WI38 (cell line): Measurements from ENCODE around the gene GPBAR1.

ENCODE experiments used
- H3K4me3 ChIP-seq: 2 replicates; pipeline ENCODE4 v1.5.1; 2011; ENCODE audit warnings: low read depth, mild to moderate bottlenecking, control low read depth, low read length
- TF ChIP-seq, protein P1 (sequence below): IDR thresholded peaks from 2 replicates; pipeline ENCODE4 v1.5.1; 2012; ENCODE audit warnings: low read depth, mild to moderate bottlenecking, control low read depth, low read length

The GPBAR1 gene

DNA sequence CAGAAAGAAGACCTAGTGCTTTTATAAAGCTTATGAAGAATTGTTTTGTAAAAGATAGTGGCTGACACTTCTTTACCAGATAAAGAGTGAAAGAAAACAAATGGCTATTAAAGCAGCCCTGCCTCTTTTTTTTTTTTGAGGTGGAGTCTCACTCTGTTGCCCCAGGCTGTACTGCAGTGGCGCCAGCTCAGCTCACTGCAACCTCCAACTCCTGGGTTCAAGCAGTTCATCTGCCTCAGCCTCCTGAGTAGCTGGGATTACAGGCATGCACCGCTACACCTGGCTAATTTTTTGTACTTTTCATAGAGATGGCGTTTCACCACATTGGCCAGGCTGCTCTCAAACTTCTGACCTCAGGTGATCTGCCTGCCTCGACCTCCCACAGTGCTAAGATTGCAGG lies 31.0 kb upstream of the GPBAR1 start:
- TF ChIP-seq, protein P1, sequence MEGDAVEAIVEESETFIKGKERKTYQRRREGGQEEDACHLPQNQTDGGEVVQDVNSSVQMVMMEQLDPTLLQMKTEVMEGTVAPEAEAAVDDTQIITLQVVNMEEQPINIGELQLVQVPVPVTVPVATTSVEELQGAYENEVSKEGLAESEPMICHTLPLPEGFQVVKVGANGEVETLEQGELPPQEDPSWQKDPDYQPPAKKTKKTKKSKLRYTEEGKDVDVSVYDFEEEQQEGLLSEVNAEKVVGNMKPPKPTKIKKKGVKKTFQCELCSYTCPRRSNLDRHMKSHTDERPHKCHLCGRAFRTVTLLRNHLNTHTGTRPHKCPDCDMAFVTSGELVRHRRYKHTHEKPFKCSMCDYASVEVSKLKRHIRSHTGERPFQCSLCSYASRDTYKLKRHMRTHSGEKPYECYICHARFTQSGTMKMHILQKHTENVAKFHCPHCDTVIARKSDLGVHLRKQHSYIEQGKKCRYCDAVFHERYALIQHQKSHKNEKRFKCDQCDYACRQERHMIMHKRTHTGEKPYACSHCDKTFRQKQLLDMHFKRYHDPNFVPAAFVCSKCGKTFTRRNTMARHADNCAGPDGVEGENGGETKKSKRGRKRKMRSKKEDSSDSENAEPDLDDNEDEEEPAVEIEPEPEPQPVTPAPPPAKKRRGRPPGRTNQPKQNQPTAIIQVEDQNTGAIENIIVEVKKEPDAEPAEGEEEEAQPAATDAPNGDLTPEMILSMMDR: no peak
- no peak overlapping the region for H3K4me3 ChIP-seq

DNA sequence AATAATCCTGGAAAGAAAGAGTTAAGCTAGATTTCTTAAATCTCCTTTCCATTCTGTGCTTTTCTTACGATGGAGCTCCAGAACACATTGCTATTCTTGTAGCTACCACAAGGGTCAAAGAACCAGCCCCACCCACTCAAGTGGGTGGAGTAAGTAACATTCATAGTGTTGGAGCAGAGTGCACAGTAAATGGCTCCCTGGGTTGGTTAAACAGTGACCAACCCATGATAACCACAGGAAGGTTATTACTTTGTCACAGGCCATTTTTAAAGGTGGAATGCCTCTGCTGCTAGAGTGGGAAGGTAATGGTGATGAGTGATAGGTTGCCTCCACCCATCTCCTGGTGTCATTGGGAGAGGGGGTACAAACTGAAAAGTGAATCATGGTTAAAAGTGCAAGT lies 29.9 kb upstream of the GPBAR1 start:
- H3K4me3 ChIP-seq: no peak overlapping the region
- TF ChIP-seq, protein P1: no peak

DNA sequence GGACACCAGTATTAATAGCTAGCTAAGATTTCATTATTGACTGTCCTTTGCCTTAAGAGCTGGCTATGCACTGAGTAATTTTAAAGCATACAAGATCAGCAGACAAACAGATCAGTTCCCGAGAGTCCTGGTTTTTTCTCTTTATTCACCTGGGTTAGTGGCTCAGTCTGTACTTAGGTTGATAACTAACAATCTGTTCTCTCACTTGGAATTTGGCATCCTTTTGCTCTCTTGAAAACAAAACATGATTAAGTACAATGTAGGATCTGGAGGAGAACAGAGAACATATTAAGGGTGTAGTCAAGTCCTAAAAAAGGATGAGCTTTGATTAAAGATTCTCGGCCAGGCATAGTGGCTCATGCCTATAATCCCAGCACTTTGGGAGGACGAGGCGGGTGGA lies 27.3 kb upstream of the GPBAR1 start:
- TF ChIP-seq, protein P1: no peak
- H3K4me3 ChIP-seq: no peak overlapping the region

DNA sequence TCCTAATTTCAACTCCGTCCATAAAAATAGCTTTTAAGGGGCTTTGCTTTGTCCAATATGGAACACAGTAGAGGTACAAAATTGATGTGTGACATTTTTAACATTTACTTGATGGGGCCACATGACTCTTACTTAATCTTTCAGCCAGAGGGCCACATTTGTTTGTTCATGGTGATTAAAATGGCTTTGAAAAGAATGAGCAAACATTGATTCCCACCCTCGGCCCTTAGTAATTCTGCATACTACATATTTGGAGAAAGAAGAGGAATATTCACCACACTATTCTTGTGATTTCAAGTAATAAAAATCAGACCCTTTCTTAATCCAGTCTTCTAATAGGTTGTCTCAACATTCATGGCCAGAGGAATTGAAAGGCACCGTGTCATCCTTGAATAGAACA lies 26.3 kb upstream of the GPBAR1 start:
- TF ChIP-seq, protein P1: no peak
- H3K4me3 ChIP-seq: no peak overlapping the region

DNA sequence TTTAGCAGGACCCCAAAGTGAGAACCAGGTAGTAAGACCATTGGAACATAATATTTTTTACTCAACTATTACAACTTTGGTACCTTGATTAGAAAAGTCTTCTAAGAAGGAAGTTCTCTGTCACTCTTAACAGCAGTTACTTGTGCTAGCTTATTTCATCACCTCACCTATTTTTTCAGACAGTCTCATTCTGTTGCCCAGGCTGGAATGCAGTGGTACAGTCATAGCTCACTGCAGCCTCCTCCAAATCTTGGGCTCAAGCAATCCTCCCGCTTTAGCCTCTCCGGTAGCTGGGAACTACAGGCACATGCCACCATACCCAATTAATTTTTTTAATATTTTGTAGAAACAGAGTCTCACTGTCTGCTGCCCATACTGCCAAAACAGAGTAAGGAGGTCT lies 25.8 kb upstream of the GPBAR1 start:
- no peak overlapping the region for H3K4me3 ChIP-seq
- TF ChIP-seq, protein P1: no peak

DNA sequence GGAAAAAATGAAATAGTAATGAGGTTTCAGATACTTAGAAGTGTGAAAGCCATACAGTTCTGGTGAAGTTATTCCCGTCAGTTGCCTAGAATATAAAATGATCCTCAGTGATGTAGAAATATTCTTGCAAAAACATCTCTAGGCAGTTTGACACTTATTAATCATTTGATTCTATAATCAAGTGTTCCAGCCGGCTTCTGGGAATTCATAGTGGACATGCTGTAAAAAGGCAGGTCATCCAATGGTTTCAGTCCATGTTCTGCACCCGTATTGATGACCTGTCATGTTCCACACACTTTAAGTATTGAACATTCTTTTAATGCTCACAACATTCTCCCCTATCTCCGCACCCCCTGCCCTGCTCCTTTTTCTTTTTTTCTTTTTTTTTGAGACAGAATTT lies 24.0 kb upstream of the GPBAR1 start:
- H3K4me3 ChIP-seq: no peak overlapping the region
- TF ChIP-seq, protein P1: no peak

DNA sequence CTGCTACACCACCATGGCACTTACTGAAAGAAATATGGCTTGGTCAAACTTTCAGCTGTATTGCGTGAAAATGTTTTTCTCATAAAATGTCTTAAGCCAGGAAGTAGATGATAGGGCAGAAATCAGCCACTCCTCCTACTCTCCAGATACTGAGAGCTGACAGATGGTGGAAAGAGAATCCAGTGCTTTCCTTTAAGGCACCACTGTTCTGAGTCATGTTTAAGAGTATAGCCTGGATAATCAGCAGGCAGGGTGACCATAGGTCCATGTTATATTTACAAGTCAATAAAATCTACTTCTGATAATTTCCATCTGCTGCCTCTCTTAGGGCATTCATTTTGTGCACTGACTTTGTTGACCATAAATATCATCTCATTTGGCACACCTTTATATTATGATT lies 21.9 kb upstream of the GPBAR1 start:
- TF ChIP-seq, protein P1: no peak

DNA sequence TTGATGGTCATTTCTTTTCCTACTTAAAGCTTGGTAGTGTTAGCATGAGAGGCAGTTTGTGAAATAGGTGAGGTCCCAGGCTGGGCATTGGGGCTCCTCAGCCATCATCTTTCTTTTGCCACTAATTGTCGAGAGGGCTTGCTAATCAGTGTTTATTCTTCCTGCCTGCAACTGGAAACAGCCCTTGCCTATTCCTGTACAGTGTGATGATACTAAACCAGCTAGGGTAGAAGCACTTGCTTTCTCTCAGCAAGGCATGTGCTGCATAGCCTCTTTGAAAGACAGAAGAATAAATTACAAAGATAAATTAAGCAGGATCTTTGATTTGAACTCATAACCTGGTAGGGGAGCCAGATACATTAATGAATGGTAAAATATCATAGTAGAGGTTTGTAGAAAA lies 16.6 kb upstream of the GPBAR1 start:
- H3K4me3 ChIP-seq: no peak overlapping the region
- TF ChIP-seq, protein P1: no peak

More for the DNA sequence above, 21.9 kb upstream of the GPBAR1 start:
- H3K4me3 ChIP-seq: no peak overlapping the region
